NCI-H446 treated with DMSO at 0.1 percent for 48 hours (cell line): ENCODE data around the gene DLGAP4.

Experiments used
- DNase-seq: peaks from one replicate; lab custom pipeline; 2025; lab: John Stamatoyannopoulos, UW

Gene DLGAP4

DNA sequence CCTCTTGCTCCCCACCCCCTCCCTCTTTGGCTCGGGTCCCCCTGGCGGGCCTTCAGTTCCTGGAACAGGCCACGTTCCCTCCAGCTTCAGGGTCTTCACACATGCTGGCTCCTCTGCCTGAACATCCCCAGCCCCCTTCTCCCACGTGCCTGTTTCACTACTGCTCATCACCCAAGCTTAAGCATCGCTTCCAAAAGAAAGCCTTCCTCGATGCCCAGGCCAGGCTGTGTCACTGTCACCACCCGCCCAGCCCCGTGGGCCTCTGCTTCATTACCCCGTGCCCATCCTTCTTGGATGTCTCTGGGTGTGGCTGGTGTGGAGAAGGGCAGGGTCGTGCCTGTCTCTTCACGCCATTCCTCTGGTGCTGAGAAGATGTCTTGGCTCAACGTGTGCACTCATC is 2.8 kb downstream of the DLGAP4 start:
- no peak for DNase-seq

DNA sequence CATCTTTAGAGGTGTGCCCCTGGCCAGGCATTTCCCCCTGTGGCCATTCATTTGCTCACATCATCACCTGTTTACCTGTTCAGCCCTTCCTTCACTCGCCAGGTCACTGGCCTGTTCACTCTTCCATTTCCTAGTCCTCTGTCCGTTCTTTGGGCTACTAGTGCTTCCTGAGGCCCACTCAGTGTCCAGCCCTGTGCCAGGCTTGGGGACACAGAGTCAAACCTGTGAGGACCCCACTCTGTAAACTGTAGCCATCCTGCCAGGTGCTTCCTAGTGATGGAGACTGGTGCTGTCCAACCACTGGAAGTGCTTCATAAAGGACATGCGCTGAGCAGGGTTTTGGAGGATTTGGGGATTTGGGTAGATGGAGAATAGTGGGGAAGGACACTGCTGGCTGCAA is 3.5 kb downstream of the DLGAP4 start:
- DNase-seq, result no peak

DNA sequence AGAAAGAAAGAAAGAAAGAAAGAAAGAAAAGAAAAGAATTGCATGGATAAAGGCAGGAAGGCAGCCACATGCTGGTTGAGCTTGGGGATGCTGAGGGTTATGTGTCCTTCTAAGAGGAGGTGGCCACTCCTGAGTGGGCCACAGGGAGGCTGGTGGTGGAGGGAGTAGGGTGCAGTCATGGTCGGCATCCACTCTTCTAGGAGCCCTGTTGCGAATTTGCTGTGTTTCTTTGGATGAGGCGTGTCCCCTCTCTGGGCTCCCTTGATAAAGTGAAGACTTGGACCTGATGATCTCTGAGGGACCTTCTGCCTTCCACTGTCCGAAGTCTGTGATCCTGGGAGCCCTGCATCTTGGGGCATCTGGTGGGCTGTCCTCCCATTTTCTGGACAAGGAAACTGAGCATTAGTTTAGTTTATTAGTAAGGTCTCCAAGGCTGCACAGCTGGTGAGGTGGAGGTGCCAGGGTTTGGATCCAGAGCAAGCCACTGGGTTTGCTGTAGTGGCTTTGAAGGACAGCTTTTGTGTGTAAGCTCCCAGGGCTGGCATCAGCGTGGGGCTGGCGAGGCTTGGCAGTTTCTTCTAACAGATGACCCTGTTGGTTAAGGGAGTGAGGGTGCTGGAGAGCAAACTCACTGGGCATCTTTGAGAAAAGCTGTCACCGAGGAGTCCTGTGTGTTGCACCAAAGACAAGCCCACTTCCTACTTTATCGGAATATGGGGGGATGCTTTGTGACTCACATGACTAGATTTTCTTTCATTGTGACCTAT is 4.3 kb downstream of the DLGAP4 start:
- DNase-seq, result no peak

DNA sequence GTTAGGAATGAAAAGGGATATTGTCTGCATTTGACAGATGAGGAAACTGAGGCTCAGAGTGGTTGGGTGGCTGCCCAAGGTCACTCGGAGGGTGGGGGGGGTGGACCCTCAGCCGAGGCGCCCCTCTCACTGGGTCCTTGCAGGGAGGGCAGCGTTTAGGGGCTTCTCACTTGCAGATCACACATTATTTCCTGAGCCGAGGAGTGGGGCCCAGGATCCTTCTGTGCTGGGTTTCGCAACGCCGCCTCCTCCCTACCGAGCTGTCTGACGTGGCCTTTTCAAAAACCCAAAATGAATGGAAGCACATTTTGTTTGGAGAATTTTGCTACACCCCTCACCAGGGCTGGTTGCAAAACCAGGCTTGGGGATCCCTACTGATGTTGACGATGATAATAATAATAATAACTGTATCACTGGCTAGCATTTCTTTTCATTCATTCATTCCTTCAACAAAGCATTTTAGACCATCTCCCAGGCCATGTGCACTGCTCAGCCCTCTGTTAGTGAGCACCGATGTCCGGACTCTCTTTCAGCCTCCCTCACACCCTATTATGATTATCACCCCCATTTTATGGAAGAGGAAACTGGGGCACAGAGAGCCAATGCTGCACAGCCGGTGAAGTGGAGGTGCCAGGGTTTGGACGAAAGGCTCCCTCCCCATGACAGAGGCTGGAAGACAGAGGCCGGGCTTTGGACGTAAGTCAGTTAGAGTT is 5.2 kb downstream of the DLGAP4 start:
- DNase-seq, result no peak

DNA sequence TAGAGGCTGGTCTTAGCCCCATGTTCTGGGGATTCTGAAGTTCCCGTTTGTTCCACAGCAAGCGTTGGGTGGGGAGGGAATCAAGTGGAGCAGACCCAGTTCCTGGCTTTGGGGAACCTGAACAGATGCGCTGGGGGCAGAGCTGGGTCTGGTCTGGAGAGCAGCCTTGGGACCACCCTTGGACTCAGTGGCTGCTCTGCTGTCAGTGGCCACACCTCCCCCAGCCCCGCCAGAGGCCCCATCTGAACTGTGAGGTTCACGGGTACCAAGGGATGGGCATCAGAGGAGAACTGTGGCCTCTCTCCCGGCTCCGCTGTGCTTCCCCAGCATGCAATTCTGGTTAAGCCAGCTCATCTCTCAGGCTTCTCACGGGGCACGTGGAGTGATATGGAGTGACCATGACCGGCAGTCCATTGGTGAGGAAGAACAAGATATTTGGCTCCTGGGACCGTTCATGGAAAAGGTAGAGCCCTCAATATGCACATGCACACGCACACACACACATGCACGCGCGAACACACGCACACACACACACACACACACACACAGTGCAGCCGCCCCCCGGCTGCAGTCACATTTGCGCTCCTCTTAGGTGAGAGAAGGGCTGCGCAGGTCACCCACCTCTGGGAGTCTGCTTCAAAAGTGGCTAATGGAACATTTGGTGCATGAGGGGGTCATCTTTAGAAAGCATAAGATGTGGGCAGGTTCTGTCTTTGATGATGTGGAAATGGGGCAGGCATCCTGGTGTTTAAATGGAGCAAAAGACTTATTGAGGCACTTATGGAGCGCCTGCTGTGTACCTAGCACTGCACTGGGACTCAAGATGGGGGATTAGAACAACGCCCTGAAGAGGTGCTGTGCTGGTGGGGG is 6.0 kb downstream of the DLGAP4 start:
- DNase-seq, result no peak

DNA sequence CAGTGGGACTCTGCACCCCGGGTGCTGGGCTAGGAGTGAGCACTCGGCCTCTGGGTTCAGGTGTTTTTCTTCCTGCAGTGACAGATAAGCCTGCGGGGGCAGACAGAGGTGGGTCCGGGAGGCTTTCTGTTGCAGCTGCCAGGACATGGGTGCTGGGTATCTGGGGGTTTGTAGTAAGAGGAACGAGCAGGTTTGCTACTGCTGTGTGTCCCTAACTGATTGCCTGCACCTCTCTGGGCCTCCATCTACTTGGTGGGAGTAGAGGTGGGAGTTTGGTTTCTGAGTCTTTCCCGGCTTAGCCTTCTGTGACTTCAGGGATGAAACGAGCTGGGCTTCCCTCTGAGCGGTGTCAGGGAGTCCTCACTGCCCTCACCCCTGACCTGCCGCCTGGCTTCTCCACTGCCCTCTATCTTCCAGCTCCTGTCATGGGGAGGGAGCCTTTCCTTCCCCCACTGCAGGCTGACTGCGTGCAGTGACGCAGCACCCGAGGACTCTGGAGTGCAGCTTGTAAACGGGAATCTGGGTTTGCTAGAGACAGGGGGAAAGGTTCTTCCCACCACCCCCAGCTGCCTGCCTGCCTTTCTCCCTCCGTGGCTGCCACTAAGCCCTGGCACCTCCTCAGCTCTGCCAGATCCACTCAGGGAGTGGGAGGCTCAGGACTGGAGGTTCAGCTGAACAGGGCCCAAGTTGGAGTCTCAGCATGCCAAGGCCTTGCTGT is 6.7 kb downstream of the DLGAP4 start:
- DNase-seq, result no peak

DNA sequence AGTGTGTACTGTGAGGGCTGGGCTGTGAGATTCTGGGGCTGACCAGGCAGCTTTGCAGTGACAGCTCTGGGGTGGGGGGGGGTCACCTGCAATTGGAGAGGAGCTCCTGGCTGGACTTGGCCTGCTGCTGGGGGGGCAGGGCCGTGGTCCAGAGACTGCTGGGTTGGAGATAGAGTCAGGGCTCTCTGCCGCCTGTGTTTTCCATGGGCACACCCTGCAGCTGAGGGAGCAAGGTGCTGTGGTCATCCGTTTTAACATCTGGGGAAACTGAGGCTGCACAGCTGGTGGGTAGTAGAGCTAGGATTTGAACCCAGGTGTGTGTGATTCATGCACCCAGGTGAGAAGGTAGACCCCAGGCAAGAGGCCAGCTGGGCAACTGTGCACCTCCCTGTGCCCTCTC is 7.3 kb downstream of the DLGAP4 start:
- no peak for DNase-seq

DNA sequence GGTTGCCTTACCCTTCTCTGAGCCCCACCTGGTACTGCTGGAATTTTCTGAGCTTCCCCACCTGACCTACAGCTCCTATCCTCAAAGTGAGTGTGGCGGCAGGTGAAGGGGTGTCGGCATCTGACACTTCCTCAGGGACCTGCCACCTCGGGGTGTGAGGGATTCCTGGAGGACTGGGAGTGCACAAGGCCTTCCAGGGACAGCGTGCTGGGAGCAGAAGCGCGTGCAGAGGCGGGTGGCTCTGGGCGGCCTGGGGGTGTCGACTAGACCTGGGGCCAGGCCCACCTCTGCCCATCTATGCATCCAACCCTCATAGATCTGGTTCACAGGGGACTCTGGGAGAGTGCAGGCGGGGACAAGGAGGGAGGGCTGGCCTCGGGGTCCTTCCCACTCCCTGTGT is 7.8 kb downstream of the DLGAP4 start:
- DNase-seq, result no peak

DNA sequence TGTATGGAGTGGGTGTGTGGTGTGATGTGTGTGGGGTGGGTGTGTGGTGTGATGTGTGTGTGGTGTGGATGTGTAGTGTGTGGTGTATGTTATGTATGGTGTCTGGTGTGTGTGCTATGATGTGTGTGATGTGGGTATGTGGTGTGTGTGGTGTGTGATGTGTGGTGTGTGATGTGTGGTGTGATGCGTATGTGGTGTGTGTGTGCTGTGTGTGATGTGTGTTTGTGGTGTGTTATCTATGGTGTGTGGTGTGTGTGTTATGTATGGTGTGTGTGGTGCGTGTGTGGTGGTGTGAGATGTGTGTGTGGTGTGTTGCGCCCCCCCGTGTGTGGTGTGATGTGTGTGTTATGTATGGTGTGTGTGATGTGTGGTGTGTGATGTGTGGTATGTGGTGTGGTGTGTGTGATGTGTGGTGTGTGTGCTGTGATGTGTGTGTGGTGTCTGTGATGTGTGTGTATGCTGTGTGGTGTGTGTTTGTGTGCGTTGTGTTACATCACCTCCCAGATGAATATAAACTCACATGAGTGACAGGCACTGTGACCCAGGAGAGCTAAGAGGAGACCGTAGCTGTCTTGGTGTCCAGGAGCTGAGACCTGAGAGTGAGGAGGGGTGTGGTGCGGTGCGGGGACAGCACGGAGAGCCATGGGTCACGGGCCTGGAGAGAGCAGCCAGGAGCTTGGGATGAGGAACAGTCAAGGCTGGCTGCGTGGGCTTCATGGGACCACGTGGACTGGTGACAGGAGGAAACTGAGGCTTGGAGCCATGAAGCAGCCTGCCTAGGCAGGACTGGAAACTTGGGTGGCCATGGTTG is 8.8 kb downstream of the DLGAP4 start:
- no peak for DNase-seq

DNA sequence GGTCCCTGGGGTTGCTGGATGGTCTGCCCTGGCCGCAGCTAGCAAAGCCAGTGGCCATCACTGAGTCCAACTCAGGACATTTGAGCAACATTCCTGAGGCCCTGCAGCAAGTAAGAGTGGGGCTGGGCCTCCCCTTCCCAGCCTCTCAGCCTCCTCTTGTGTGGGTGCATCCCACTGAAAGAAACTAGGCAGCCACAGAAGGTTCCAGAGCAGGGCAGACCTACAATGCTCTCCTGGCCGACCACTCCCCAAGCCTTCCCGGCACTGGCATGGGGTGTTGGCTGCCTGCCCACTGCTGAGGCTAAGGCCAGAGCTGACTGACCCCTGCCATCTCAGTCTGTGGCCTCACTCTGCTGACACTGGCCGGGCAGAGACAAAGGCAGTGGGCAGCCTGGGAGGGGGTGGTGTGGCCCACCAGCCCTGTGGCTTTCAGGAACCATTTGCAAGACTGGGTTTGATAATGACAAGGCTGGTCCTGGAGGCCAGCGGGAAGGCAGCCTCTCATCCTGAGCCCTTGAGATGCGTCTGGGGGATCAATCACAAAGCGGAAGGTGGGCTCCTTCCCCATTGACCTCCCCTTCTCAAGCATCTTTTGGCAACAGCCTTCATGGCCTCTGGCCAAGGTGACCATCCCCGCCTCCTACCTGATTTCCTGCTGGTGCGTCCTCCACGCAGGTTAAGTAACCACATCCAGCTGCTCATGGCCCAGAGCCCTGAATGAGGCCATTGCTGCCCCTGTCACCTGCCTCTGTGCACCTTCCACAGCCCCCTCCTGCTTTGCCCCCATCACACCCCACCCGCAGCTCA is 9.6 kb downstream of the DLGAP4 start:
- DNase-seq, result no peak

DNA sequence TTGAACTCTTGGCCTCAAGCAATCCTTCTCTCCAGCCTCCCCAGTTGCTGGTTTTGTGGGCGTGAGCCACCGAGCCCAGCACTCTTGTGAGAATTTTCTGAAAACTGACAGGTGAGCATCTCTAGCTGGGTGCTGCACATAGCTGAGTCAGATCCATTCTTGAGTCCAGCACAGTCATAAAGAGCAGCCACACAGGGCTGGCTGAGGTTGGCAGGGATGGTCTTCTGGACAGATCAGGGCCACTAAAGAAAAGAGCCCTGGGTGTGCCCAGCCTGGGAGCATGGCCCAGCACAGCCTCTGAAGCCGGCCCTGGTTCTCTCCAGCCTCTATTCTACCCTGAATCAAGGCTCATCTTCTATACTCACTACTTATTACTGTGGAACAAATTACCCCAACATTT is 11.5 kb downstream of the DLGAP4 start:
- DNase-seq, result no peak

DNA sequence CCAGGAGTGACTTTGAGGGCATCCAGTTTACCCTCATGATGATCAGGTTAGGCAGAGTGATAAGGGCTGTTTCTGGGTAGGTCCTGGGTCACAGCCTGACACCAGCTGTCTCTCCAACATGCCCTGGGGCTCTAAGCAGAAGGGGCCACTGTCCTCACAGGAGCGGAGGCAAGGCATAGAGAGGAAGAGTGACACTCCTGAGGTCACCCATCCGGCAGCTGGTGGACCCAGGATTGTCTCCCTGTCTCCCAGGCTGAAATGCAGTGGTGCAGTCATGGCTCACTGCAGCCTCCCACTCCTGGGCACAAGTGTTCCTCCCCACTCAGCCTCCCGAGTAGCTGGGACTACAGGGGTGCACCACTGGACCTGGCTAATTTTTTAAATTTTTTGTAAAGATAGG is 12.0 kb downstream of the DLGAP4 start:
- no peak for DNase-seq

DNA sequence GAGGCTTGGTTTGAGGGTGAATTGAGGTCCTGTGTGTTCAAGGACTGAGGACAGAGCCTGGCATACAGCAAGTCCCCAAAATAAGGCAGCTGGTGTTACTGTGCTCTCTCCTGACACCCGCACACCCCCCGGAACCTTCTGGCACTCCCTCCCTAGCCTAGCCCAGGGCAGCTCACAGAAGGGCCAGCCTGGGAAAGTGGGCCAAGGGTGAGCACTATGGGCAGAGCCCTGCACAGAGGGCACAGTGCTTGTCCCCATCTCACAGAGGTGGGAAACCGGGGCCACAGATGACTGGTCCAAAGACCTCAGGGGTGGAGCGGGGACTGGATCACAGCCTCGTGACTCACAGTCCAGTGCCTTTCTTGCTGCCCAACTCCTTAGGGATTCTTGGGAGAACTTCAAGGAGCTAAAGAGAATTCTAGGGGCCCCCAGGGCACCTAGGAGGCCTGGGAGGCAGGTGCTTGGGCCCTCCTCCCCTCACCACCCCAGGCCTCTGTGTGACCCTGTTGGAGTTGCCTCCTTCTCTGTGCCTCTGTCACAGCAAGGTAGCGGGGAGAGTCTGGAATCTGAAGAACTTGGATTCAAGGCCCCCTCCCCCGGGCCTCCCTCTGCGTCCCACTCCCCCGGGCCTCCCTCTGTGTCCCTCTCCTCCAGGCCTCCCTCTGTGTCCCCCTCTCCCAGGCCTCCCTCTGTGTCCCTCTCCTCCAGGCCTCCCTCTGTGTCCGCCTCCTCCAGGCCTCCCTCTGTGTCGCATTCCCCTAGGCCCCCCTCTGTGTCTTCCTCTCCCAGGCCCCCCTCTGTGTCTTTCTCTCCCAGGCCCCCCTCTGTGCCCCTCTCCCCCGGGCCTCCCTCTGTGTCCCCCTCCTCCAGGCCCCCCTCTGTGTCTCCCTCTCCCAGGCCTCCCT is 13.5 kb downstream of the DLGAP4 start:
- no peak for DNase-seq

DNA sequence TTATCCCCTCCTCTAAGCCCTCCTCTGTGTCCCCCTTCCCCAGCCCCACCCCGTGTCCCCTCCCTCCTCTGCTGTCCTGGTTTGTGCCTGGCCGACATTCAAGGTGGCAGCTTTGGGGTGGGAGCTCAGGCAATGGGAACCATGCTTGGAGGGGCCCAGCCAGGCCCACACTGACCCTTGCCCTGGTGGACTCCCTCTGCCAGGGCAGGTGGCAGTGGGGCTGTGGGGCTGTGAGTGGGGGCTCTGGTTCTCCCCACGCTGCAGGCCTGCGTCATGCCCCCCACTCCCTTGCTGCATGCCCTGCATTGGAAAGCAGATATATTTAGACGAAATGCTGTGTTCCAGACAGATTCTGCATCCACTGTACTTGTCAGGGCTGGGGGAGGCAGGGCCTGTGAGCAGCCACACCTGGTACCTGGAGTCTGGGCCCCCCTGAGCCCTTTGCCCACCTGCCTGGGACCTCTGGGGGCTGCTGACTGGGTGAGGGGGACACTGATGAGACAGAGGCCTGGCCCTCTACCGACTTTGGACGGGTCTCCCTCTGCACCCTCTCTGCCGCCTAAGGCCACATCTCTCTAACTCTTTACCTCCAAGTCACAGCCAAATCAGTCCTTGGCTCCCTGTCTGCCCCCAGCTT is 14.2 kb downstream of the DLGAP4 start:
- DNase-seq, result no peak

DNA sequence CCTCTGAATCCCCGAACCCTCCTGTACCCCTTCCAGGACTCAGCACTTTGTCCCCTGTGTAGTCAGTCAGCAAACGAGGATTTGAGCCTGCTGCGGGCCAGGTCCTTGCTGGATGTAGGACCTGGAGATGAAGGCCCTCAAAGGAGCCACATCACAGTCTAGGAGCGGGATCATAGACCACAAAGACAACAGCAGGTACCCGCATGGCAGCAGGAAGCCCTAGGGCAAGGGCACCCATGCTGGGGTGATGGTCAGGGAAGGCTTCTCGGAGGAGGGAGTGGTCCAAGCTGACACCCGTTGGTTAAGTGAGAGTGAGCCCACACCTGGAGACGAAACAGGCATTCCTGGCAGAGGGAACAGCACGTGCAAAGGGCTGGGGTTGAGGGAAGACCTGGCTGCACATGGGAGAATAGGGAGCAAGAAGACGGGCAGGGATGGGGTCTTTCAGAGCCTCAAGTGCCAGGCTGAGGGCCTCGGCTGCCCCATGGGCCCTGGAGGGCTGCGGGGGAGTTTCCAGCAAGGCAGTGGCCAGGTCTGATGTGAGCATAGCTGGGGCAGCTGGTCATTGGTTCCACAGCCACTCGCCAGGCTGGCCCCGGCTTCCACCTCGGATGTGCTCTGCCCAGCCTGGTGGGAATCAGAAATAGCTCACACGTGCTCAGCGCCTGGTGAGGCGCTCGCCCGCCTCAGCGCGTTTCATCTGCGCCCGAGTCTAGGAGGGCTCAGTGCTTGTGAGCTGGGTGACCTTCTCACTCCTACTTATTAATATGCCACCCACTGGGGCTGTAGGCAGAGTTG is 15.0 kb downstream of the DLGAP4 start:
- DNase-seq, result no peak

DNA sequence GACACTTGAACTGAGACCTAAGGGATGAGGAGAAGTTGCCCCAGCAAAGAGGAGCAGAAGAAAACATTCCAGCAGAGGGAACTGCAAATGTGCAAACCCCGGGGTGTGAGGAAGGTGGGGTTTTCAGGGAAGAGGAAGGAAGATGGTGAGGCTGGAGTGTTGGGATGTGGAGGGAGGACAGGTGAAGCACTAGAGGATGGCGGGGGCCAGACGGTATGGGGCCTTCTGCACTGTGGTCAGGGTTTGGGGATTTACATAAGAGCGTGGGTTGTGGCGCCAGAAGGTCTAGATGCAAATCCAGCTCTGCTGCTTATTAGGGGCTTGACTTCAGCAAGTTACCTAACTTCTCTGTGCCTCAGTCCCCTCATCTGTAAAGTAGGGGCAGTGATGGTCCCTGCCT is 16.0 kb downstream of the DLGAP4 start:
- no peak for DNase-seq

DNA sequence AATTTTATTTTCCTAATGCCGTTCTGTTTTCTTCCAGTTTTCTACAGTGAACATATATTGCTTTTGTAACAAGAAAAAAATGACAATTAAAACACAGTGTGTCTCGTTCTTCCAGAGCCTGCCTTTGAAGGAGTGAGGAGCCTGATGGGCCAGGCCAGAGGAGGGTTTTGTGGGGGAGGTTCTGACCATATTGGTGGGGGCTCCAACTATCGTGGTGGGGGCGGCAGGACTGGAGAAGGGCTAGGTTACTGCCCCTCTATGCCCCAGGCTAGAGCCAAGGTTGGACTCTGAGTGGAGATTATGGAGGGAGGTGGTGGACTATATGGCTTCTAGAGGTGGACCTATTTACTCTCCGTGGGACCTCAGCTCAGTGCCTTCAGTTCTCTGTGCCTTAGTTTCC is 24.0 kb downstream of the DLGAP4 start:
- no peak for DNase-seq

DNA sequence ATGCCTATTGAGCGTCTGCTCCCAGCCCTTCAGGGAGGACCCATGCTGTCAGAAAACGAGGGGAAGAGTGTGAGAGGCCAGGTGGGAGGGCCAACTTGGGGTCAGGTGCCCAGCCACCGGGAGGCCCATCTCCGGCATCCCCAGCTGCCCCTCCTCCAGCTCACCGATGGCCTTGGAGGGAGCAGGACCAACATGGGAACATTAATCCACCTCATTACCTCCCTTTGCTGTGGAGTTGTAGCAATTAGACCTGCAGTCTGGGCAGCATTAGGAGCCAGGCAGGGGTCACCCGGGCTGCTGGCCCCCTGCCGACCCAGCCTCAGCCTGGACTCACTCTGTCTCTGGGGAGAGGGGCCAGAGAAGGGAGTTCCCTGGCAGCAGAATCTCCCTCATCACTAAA is 25.1 kb downstream of the DLGAP4 start:
- no peak for DNase-seq
